HG03378 (cell line): ENCODE measurements around the gene SSC4D.
A peak's percentile ranks its signal among the peaks of the same experiment; 100 is the strongest.
"Not testable (repeated sequence)": the region's sequence is repeated elsewhere in the genome, so short reads cannot be mapped to it uniquely, and the experiment has no call there.

ENCODE experiments used
- ATAC-seq: cut with Tn5 transposase; IDR thresholded peaks from one replicate; pipeline ENCODE4 v1.9.1; 2021; ENCODE audit warnings: mild to moderate bottlenecking, moderate library complexity; ENCODE audit not compliant: unreplicated experiment

SSC4D gene

DNA sequence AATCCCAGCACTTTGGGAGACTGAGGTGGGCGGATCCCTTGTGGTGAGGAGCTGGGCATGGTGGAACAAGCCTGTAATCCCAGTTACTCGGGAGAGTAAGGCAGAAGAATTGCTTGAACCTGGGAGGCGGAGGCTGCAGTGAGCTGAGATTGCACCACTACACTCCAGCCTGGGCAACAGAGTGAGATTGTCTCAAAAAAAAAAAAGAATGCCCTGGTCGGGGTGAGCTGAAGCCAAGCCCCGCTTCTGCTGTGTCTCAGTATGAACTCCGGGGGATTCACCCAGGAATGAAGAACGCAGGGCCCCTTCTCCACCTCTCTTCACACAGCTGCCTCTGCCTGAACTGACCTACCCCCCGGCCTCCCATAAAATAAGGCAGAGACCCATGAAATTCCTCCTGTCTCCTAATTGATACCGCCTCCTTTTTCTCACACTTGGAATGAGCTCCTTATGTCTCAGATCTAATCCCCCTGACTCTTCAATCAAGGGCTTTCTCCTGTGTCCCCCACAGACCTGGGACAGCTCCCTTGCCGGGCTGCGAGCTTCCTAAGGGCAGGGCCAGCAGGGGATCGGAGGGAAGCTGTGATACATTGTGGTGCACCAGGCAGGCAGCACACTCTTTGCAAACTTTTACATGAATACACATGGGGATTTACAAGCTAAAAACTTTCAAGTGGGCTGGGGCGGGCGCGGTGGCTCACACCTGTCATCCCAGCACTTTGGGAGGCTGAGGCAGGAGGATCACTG lies 14.3 kb upstream of the SSC4D start:
- ATAC-seq, result no peak

DNA sequence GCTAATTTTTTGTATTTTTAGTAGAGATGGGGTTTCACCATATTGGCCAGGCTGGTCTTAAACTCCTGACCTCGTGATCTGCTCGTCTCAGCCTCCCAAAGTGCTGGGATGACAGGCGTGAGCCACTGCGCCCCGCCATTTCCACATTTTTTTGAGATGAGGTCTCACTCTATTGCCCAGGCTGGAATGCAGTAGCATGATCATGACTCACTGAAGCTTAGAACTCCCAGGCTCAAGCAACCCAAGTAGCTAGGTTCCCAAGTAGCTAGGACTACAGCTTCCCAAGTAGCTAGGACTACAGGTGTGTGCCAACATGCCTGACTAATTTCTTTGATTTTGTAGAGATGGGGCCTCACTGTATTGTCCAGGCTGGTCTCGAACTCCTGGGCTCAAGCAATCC lies 11.6 kb upstream of the SSC4D start:
- ATAC-seq, result not testable (repeated sequence)

DNA sequence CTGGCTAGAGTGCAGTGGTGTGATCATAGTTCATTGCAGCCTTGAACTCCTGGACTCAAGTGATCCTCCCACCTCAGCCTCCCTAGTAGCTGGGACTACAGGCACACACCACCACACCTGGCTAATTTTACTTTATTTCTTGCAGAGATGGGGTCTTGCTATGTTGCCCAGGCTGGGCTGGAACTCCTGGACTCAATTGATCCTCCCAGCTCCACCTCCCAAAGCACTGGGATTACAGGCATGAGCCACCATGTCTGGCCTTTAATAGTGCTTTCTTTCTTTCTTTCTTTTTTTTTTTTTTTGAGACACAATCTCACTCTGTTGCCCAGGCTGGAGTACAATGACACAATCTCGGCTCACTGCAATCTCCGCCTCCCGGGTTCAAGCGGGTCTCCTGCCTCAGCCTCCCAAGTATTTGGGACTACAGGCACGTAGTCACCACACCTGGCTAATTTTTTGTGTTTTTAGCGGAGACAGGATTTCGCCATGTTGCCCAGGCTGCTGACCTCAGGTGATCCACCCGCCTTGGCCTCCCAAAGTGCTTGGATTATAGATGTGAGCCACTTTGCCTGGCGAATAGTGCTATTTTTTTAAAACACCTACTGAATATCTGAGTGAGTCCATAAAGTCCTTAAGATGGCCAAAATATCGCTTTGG lies 8.3 kb upstream of the SSC4D start:
- not testable (repeated sequence) for ATAC-seq

DNA sequence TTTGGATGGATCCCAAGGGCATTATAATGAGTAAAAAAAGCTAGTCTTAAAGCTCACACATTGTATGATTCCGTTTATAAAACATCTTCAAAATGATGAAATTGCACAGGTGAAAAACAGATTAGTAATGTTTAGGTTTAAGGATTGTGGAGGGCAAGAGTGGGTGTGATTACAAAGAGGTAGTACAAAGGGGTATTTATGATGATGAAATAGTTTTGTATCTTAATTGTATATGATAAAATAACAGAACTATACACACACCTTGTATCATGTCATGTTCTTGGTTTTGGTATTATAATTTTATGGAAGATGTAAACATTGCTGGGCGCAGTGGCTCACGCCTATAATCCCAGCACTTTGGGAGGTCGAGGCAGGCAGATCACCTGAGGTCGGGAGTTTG lies 2.8 kb upstream of the SSC4D start:
- ATAC-seq, result no peak

DNA sequence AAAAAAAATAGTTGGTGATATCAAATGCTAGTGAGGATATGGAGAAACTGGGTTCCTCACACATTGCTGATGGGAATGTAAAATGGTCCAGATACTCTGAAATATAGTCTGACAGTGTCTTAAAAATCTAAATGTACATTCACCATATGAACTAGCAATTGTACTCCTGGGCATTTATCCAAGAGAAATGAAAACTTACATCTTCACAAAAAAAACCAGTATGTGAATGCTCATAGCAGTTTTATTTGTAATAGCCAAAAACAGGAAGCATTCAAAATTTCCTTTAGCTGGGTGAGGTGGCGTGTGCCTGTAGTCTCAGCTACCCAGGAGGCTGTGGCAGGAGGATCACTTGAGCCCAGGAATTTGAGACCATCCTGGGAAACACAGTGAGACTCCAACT lies 2.1 kb upstream of the SSC4D start:
- no peak for ATAC-seq

DNA sequence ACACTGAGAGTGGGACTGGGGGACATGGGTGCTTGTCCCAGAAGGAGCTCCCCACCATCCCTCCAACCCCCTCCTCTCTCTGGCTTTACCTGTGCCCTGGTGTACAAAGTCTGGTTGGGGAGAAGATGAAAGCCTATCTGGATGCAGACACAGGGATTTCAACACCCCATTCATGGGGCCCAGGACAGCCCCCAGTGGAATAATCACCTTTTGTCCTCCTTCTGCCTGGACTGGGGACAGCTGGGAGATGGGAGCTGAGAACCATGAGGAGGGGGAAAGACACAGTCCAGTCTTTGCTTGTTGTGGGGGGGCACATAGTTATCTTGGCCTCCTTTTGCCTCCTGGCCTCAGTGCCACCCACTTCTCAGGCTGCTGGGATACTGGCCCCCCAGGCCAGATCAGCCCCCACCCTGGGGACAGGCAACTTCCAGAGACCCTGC lies 1.4 kb downstream of the SSC4D start:
- ATAC-seq, result no peak

DNA sequence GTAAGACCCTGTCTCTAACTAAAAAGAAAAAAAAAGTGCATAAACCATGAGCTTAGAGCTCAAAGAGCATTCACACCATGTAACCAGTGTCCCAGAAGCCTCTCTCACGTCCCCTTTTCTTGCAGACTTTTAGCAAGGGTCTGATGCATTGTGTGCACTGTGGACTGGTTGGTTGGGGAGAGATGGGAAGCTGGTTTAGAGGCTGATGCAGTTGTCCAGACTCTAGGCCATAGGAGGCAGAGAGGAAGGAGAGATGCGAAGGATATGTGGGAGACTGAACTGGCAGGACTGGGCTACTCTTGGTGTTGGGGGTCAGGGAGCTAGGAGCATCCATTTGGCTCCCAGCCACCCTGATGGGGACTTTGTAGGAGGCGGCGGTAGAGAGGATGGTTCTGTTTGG lies 1.8 kb downstream of the SSC4D start:
- no peak for ATAC-seq

DNA sequence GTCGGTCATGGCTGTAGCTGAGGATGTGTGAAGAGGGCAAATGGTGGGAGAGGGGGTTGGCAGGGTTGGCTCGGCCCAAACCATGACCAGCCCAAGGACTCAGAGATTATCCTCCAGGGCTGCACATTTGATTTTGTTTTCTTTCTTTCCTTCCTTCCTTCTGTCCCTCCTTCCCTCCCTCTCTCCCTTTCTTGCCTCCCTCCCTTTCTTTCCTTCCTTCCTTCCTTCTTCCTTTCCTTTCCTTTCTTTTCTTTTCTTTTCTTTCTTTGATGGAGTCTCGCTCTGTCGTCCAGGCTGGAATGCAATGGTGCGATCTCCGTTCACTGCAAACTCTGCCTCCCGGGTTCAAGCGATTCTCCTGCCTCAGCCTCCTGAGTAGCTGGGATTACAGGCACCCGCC lies 3.8 kb downstream of the SSC4D start:
- no peak for ATAC-seq

DNA sequence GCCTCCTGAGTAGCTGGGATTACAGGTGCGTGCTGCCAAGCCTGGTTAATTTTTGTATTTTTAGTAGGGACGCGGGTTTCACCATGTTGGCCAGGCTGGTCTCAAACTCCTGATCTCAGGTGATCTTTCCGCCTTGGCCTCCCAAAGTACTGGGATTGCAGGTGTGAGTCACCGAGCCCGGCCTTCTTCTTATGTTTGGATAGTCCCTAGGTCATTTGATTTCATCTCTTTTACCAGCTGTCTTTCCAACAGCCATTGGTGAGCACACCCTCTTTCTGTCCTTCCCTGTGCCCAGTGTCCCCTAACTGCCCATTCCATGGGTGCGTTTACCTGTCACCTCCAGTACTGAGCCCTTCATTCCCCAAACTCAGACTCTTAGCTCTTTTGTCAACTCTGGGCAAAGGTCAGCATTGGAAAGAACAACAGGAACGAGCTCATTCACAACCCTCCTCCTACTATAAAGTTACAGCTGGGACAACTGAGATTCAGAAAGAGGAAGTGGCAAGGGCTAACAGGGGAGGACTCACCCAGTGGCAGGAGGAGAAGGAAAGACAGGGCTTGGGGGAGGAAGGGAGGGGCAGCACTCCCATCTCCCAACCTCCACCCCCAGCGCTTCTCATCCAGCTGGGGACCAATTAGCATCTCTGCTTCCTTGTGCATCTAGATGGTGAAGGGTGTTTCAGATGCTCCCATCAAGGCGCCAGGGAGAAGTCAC lies 5.6 kb downstream of the SSC4D start:
- ATAC-seq, result no peak

DNA sequence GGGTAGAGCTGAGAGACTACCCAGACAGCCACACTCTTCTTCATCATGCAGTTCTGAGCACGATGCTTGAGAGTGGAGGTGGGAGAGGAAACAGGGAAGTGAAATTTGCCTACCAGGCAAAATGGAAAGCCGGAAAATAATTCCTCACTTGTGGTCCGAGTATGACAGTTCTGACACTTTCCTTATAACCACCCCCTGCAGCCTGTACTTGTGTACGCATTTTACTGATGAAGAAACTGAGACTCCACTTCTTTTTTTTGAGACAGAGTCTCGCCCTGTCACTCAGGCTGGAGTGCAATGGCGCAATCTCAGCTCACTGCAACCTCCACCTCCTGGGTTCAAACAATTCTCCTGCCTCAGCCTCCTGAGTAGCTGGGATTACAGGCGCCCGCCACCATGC lies 6.4 kb downstream of the SSC4D start:
- ATAC-seq, result not testable (repeated sequence)

DNA sequence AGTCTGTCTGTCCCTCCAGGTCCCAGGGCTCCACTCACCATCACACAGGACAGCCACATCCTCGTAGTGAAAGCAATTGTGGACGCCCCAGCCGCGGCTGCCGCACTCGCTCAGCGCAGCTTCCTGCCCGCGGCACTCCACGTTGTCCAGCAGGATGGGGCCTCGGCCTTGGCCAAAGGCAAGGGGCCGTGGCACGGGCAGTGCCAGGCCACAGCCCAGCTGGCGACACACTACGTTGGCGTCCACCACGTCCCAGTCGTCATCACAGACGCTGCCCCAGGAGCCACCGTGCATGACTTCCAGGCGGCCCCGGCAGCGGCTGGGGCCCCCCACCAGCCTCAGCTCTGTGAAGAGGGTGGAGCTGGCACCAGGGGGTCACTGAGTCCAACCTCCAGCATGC lies 9.2 kb downstream of the SSC4D start:
- no peak for ATAC-seq

DNA sequence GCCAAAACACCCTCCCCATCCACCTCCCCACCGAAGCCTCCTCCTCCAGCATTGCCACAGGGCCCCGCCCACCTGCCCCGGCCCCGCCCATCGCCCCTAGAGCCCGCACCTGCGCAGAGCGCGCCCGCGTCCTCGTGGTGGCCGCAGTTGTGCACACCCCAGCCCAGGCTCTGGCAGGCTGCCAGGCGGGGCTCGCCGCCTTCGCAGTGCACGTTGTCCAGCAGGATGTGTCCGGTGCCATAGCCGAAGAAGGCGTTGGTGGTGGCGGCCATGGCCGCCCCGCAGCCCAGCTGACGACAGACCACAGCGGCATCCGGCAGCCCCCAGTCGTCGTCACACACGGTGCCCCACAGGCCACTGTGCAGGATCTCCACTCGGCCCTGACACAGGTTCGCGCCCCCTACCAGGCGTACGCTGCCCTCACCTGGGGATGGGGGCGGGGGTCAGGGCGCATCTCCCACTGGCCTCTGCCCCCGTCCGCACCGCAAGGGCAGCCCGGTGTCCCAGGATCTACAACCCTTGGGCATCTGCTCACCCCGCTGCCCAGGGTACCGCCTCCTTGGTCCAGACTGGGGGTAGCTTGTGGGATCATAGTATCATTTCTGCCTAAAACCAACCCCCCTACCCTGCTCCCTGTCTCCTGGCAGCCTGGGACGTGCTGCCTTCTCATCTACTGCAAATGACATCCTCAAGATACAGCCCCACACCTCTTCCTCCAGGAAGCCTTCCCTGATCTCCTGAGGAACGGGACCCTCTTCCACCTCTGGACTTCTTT lies 11.9 kb downstream of the SSC4D start:
- ATAC-seq, result no peak

DNA sequence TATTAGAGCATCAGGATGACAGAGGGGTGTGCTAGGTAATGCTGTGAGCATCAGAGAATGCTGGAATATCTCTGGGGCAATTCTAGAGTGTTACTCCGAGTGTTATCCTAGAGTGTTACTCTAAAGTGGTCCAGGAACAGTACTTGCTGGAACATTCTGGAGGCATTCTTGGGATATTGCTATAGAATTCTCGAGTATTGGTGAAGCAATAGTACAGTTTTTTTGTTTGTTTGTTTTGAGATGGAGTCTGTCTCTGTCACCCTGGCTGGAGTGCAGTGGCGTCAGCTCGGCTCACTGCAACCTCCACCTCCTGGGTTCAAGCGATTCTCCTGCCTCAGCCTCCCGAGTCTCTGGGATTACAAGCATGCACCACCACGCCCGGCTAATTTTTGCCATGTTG lies 12.6 kb downstream of the SSC4D start:
- no peak for ATAC-seq

DNA sequence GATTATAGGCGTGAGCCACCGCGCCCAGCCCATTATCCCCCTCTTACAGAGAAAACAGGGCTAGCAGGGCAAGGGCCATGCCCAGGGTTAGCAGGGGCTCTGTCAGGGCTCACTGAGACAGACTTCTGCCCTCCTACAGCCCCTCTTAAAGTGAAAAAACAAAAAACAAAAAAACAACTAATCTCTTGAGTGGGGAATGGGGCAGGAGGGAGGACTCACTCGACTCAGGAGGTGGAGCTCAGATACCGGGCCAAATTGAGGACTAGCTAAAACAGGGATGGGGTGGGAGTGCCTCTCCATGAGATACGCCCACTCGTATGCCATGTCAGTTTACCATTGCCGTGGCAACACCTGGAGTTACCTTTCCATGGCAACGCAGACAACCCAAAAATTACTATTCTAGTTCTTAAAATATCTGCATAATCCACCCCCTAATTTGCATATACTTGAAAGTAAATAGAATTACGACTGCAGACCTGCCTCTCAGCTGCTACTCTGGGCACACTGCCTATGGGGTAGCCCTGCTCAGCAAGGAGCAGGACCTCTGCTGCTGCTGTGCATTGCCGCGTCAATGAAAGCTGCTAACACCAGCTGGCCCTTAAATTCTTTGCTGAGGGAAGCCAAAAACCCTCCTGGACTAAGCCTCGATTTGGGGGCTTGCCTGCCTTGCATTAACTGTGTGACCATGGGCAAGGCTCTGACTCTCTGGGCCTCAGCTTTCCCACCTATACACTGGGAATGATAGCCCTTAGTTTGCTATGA lies 13.4 kb downstream of the SSC4D start:
- ATAC-seq, result no peak

DNA sequence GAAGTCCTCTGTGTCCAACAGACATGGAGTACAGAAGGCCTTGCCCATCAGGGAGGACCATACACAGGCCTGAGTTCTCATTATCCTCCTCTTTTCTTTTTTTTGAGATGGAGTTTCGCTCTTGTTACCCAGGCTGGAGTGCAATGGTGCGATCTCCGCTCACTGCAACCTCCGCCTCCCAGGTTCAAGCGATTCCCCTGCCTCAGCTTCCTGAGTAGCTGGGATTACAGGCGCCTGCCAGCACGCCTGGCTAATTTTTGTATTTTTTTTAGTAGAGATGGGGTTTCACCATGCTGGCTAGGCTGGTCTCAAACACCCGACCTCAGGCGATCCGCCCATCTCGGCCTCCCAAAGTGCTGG lies 13.9 kb downstream of the SSC4D start:
- not testable (repeated sequence) for ATAC-seq

DNA sequence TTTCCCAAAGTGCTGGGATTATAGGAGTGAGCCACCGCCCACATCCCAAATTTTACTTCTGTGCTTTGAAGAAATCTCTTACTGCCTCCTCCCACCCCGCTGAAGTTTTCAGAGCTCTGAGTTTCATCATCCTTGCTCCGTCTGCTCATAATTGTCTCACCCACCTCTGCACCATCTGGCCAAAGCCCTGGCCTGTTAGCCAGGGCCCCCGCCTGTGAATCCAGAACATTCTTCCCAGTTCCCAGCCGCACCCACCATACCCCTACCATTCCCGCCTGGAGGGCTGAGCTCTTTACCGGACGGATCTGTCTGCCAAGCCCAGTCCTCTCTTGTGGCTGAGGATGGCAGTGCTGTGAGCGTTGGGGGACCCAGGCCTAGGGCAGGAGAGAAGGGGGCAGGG lies 14.5 kb downstream of the SSC4D start:
- ATAC-seq, result no peak

DNA sequence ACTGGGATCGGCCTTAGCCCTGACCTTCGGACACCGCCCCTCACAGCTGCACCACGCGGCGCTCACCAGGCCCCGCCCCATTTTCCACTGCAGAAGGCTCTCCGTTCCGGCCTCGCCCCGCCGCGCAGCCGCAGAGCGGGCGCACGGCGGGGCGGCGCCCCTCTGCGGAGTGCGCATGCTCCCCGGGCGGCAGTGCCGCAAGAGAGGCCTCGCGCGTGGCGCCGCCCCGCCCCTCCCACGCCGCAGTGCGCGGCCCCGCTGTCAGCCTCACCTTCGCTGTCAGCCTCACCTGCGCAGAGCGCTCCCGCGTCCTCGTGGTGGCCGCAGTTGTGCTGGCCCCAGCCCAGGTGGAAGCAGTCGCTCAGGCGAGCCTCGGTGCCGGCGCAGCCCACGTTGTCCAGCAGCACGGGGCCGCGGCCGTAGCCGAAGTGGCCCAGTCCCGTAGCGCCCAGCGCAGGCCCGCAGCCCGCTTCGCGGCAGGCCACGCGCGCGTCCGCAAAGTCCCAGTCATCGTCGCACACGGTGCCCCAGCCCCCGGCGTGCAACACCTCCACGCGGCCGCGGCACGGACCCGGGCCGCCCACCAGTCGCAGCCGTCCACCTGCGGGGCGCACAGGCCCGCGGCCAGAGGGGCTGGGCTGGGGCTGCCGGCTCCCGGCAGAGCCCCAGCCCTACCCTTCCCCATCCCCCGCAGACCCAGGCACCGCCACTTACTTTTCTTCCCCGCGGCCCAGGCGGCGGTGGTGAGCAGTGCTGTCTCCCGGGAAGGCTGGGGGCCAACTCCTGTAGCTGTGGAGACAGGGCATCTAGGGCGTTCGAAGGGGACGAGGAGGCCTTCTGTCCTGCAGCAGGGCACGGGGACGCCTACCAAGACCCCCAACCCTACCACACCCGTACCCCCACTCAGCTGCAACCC lies 16.1 kb downstream of the SSC4D start:
- peak; percentile 87 for ATAC-seq

DNA sequence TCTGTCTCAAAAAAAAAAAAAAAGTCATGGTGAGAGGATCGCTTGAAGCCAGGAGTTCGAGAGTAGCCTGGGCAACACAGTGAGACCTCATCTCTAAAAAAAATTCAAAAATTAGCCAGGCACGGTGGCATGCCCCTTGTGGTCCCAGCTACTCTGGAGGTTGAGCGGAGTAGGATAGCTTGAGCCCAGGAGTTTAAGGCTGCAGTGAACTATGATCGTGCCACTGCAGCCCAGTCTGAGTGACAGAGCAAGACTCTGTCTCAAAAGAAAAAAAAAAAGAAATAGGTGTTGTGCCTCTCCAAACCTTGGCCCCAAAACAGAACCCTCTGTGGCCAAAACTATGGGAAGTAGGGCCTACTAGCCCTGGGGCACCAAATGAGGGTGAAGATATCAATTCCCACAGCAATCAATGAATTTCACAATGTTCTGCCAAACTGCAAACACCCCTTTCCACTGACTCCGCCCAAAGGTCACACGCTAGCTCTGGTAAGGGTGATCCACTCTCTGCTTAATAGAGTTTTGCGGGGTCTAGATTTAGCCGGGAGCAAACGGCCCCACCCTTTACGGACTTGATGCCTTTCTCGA lies 16.9 kb downstream of the SSC4D start:
- peak; percentile 1 for ATAC-seq

DNA sequence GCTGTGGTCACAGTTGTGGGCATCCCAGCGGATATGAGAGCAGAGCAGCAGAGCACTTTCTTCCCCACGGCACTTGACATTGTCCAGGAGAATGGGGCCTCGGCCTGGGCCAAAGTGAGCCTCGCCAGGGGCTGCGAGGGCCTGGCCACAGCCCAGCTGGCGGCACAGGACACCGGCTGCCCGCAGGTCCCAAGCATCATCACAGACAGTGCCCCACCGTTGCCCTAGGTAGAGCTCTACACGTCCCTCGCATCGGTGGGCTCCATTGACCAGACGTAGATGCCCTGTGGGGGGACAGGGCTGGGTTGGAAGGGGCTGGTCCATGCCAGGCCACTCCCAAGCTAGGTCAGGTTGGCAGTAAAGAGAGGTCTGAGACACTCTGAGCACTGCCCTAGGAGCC lies 19.4 kb downstream of the SSC4D start:
- ATAC-seq, result no peak
